Panc1 (cell line): ENCODE measurements around the gene RAB4B. TPM values are rescaled to one million over a fixed set of nuclear protein-coding genes. Genes with fewer than 3 reads are reported as not detected.

Experiments used
- ATAC-seq: fragments of 200-7000 bp; cut with Tn5 transposase; 2 replicates; pipeline ENCODE4 v1.9.1; 2020; ENCODE audit warnings: mild to moderate bottlenecking, moderate library complexity
- BruUV-seq: library from RNA; stranded (reverse); fragments of 400-500 nt; replicated peaks from 2 replicates; lab custom pipeline; 2021; lab: Mats Ljungman, UMichigan
- CTCF ChIA-PET: fragments of 300-600 bp; sonication (Branson Sonifier 250); formaldehyde crosslinking; loops from one replicate; lab custom pipeline; 2022; ENCODE audit warnings: antibody characterized with exemption; lab: Charles Lee
- POLR2A ChIA-PET: fragments of 300-600 bp; sonication (Branson Sonifier 250); formaldehyde crosslinking; loops from one replicate; lab custom pipeline; 2022; ENCODE audit warnings: antibody characterized with exemption; lab: Charles Lee
- DNase-seq: peaks from one replicate; pipeline ENCODE4 v3.0.0-alpha.2; 2010; ENCODE audit warnings: low read depth, low spot score
- H3K27ac ChIP-seq: 2 replicates; pipeline ENCODE4 v1.5.1; 2011; ENCODE audit warnings: mild to moderate bottlenecking, low read length, inconsistent platforms
- H3K27me3 ChIP-seq: fragments of 200-500 bp; sonication (Bioruptor generic); 2 replicates; pipeline ENCODE4 v1.6.0; 2014; ENCODE audit warnings: low read length, inconsistent platforms; ENCODE audit not compliant: control insufficient read depth, insufficient read depth
- H3K36me3 ChIP-seq: fragments of 200-500 bp; sonication (Bioruptor generic); 2 replicates; pipeline ENCODE4 v1.5.1; 2014; ENCODE audit warnings: inconsistent platforms, mild to moderate bottlenecking, low read length, moderate library complexity; ENCODE audit not compliant: control insufficient read depth, insufficient read depth
- H3K4me1 ChIP-seq: 2 replicates; pipeline ENCODE4 v1.5.1; 2011; ENCODE audit warnings: inconsistent platforms, mild to moderate bottlenecking, low read length, moderate library complexity; ENCODE audit not compliant: control insufficient read depth, insufficient read depth
- H3K4me3 ChIP-seq, 2 experiments: 2 replicates each; pipeline ENCODE4 v1.5.1; 2011 to 2012; ENCODE audit warnings: low read depth in 2 of 2, low read length in 2 of 2, mild to moderate bottlenecking in 2 of 2, inconsistent platforms in 1 of 2, moderate library complexity in 1 of 2
- H3K9me3 ChIP-seq: fragments of 200-500 bp; sonication (Bioruptor generic); 2 replicates; pipeline ENCODE4 v1.5.1; 2014; ENCODE audit warnings: low read depth, mild to moderate bottlenecking, inconsistent platforms, low read length, moderate library complexity; ENCODE audit not compliant: control insufficient read depth, insufficient read depth
- POLR2AphosphoS5 ChIP-seq: IDR thresholded peaks from 2 replicates; pipeline ENCODE4 v1.6.1; 2012; ENCODE audit warnings: mild to moderate bottlenecking, low read depth, low read length, moderate library complexity
- SIN3A ChIP-seq: IDR thresholded peaks from 2 replicates; pipeline ENCODE4 v1.6.1; 2012; ENCODE audit warnings: low read depth, mild to moderate bottlenecking, low read length, moderate library complexity, borderline replicate concordance; ENCODE audit not compliant: insufficient read depth
- TCF7L2 ChIP-seq: IDR thresholded peaks from 2 replicates; pipeline ENCODE4 v1.6.1; 2011; ENCODE audit warnings: mild to moderate bottlenecking, low read depth, low read length, inconsistent platforms
- in situ Hi-C: cut with HindIII; loops from 2 replicates; pipeline ENCODE4 v1.10.0; 2016; ENCODE audit warnings: low sequenced_read_pairs, low pct_unique_long_range_greater_than_20kb
- intact Hi-C: fragments of 100-400 bp; cut with micrococcal nuclease; formaldehyde crosslinking; loops from one replicate; pipeline ENCODE4 v1.10.0; 2022; ENCODE audit not compliant: unreplicated experiment
- total RNA-seq: library from RNA; stranded (reverse); gene quantifications from one replicate; pipeline ENCODE4 v1.2.1, GENCODE V29; 2021; ENCODE audit not compliant: unreplicated experiment
- TF ChIP-seq, protein P1 (sequence below), 2 experiments: IDR thresholded peaks; 2 replicates each; pipeline ENCODE4 v1.6.1; 2011 to 2012; ENCODE audit warnings: low read depth in 2 of 2, control low read depth in 1 of 2, low read length in 1 of 2, mild to moderate bottlenecking in 1 of 2, moderate library complexity in 1 of 2; ENCODE audit not compliant: insufficient read depth in 1 of 2
- TF ChIP-seq, protein P2 (sequence below): fragments of 450-650 bp; IDR thresholded peaks from 2 replicates; pipeline ENCODE4 v1.5.1; 2017; ENCODE audit warnings: mild to moderate bottlenecking

RAB4B gene
- total RNA-seq, 1 experiment from 2014 or later: 24.8 TPM

DNA sequence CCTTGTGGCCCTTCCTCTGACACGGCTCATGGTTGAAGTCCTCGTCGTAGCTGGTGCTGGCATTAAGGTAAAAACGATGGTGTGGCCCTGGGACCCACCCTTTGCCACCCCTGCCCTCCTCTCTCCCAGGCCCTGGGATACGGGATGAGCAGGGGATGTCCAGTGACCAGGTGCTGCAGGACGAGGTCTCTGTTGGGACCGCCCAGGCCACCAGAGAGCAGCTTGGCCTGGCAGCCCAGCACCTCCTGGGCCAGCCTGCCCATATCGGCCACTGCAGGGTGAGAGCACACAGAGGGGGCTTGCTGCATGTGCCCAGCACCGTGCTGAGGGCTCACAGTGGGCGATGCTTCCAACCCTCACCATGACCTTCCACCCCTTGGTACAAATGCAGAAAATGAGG lies 34.1 kb upstream of the RAB4B start:
- Histone ChIP-seq H3K9me3 (no peaks in the 10 kb centered on the region), H3K27me3 (no peaks in the 10 kb centered on the region), H3K4me3 (no peak overlapping the region), H3K4me1 (no peaks in the 10 kb centered on the region), H3K36me3 (no peaks in the 10 kb centered on the region), H3K27ac (no peak overlapping the region)
- no peak for TF ChIP-seq POLR2AphosphoS5
- TF ChIP-seq, protein P1, sequence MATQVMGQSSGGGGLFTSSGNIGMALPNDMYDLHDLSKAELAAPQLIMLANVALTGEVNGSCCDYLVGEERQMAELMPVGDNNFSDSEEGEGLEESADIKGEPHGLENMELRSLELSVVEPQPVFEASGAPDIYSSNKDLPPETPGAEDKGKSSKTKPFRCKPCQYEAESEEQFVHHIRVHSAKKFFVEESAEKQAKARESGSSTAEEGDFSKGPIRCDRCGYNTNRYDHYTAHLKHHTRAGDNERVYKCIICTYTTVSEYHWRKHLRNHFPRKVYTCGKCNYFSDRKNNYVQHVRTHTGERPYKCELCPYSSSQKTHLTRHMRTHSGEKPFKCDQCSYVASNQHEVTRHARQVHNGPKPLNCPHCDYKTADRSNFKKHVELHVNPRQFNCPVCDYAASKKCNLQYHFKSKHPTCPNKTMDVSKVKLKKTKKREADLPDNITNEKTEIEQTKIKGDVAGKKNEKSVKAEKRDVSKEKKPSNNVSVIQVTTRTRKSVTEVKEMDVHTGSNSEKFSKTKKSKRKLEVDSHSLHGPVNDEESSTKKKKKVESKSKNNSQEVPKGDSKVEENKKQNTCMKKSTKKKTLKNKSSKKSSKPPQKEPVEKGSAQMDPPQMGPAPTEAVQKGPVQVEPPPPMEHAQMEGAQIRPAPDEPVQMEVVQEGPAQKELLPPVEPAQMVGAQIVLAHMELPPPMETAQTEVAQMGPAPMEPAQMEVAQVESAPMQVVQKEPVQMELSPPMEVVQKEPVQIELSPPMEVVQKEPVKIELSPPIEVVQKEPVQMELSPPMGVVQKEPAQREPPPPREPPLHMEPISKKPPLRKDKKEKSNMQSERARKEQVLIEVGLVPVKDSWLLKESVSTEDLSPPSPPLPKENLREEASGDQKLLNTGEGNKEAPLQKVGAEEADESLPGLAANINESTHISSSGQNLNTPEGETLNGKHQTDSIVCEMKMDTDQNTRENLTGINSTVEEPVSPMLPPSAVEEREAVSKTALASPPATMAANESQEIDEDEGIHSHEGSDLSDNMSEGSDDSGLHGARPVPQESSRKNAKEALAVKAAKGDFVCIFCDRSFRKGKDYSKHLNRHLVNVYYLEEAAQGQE (IDR thresholded peaks at IDR 0.05; ENCODE audit: insufficient read depth in 1 of 2, low read depth in 2 of 2, low read length in 1 of 2): no peak
- TF ChIP-seq, protein P2, sequence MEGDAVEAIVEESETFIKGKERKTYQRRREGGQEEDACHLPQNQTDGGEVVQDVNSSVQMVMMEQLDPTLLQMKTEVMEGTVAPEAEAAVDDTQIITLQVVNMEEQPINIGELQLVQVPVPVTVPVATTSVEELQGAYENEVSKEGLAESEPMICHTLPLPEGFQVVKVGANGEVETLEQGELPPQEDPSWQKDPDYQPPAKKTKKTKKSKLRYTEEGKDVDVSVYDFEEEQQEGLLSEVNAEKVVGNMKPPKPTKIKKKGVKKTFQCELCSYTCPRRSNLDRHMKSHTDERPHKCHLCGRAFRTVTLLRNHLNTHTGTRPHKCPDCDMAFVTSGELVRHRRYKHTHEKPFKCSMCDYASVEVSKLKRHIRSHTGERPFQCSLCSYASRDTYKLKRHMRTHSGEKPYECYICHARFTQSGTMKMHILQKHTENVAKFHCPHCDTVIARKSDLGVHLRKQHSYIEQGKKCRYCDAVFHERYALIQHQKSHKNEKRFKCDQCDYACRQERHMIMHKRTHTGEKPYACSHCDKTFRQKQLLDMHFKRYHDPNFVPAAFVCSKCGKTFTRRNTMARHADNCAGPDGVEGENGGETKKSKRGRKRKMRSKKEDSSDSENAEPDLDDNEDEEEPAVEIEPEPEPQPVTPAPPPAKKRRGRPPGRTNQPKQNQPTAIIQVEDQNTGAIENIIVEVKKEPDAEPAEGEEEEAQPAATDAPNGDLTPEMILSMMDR: no peak
- no peak for TF ChIP-seq SIN3A
- no peak for TF ChIP-seq TCF7L2
- BruUV-seq: no TSS peak
- in situ Hi-C loops: no loop called here
- intact Hi-C loops: no loop called here
- CTCF ChIA-PET: no interaction called here
- POLR2A ChIA-PET: interaction anchor here (1.4 kb wide), 1 partner anchor 22 kb away, joined by 8 read pairs; no protein-coding TSS in a partner anchor
- ATAC-seq: no peak
- no peak for DNase-seq

DNA sequence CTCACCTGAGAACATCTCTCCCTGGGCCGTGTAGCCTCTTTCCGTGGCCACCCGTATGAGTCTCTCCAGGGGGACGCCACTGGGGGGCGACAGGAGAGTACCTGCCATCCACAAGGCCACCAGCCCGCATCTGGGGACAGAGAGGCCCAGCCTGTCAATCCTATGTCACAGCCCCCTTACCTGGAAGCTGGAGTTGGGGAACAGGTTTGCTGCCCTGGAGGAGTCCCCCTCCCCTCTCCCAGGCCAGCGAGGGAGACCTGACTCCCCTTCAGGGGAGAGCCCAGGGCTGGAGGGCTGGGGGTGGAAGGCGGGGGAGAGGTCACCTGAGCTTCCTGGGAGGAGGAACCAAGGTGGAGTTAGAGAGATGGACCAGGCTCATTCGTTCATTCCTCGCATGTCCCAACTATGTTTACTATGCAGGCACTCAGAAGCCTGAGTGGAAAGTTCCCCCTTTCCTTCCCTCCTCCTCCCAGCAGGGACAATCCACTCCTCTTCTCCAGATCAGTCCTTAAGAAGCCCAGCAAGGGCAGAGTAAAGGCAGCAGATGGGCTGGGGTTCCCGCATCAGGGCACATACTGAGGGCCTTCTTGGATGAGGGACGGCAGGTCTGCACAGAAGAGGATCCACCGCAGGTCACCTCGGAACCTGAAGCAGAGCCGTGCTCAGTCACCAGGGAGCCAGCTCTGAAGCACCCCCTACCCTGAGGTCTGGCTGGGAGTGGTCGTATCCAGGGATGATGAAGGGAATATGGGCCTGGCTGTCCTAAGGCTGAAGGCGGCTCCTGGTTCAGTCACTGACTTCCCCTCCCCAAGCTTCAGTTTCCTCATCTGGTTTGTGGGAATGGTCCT lies 33.3 kb upstream of the RAB4B start:
- in situ Hi-C loops (no loop called here), intact Hi-C loops (no loop called here)
- DNase-seq (no peak), ATAC-seq (0 out of 2 replicates have a peak, but pooled peaks have one; percentile 25)
- Histone ChIP-seq H3K9me3 (no peaks in the 10 kb centered on the region), H3K27ac (peak overlapping the region; percentile 23; the same call in 1 of the 2 replicates), H3K4me1 (peaks cover 6% of the 10 kb centered on the region), H3K4me3 (no peak overlapping the region), H3K36me3 (no peaks in the 10 kb centered on the region; the same call in 1 of the 2 replicates), H3K27me3 (no peaks in the 10 kb centered on the region)
- BruUV-seq: no TSS peak
- TF ChIP-seq, protein P1 (IDR thresholded peaks at IDR 0.05; ENCODE audit: insufficient read depth in 1 of 2, low read depth in 2 of 2, low read length in 1 of 2): no peak
- TF ChIP-seq TCF7L2 (no peak), SIN3A (no peak), POLR2AphosphoS5 (no peak)
- TF ChIP-seq, protein P2: no peak
- POLR2A ChIA-PET: interaction anchor here (1.4 kb wide), 1 partner anchor 23 kb away, joined by 8 read pairs; no protein-coding TSS in a partner anchor
- CTCF ChIA-PET: no interaction called here
